B cell (primary cell): ENCODE measurements around the gene NYNRIN. TPM values are rescaled to one million over a fixed set of nuclear protein-coding genes. Genes with fewer than 3 reads are reported as not detected.

Source experiments
- ATAC-seq: fragments of 200-7000 bp; cut with Tn5 transposase; one replicate; pipeline ENCODE4 v1.10.0; 2021; ENCODE audit warnings: low read depth, mild to moderate bottlenecking, moderate number of reproducible peaks, moderate library complexity
- CTCF ChIA-PET: fragments of 350-600 bp; sonication (Branson Sonifier 250); formaldehyde crosslinking; loops from one replicate; lab custom pipeline; 2021; ENCODE audit warnings: antibody characterized with exemption, inconsistent platforms; lab: Charles Lee
- POLR2A ChIA-PET: fragments of 350-600 bp; sonication (Branson Sonifier 250); formaldehyde crosslinking; loops from one replicate; lab custom pipeline; 2021; ENCODE audit warnings: antibody characterized with exemption; lab: Charles Lee
- DNase-seq: peaks from one replicate; pipeline ENCODE4 v3.0.0; 2013
- H2AFZ ChIP-seq: 2 replicates; pipeline ENCODE4 v1.6.1; 2012; ENCODE audit warnings: mild to moderate bottlenecking, low read depth, low read length; ENCODE audit not compliant: insufficient read depth, poor library complexity, severe bottlenecking
- H3K27ac ChIP-seq, 2 donors: 1 replicate in 1 of 2; 2 replicates in 1 of 2; pipeline ENCODE4 v1.5.1; 2012 to 2013; ENCODE audit warnings: low read length in 2 of 2, mild to moderate bottlenecking in 2 of 2, moderate library complexity in 1 of 2
- H3K27me3 ChIP-seq, 4 experiments: fragments of 200-600 bp in 1 of 4; sonication (generic) in 1 of 4; replicated peaks in 1 of 4; 1 replicate in 2 of 4; 2 replicates in 2 of 4; pipeline versions ENCODE4 v1.6.1 to v1.7.0; 2013 to 2016; ENCODE audit warnings: low read length in 3 of 4, mild to moderate bottlenecking in 2 of 4, mixed read lengths in 1 of 4, moderate library complexity in 1 of 4; ENCODE audit not compliant: insufficient read depth in 4 of 4, control insufficient read depth in 3 of 4; ENCODE audit errors: control extremely low read depth in 1 of 4
- H3K36me3 ChIP-seq, 2 experiments: replicated peaks in 1 of 2; 1 replicate in 1 of 2; 2 replicates in 1 of 2; pipeline versions ENCODE4 v1.6.1 to v1.7.1; 2013; ENCODE audit warnings: low read length in 1 of 2; ENCODE audit not compliant: insufficient read depth in 2 of 2, control insufficient read depth in 1 of 2; ENCODE audit errors: control extremely low read depth in 1 of 2, extremely low read depth in 1 of 2
- H3K4me1 ChIP-seq, 2 donors: fragments of 200-600 bp in 1 of 2; sonication (generic) in 1 of 2; 1 replicate in 1 of 2; 2 replicates in 1 of 2; pipeline versions ENCODE4 v1.5.1 to v1.6.1; 2013 to 2017; ENCODE audit warnings: low read length in 2 of 2; ENCODE audit not compliant: control insufficient read depth in 2 of 2, insufficient read depth in 2 of 2
- H3K4me2 ChIP-seq: replicated peaks from 2 replicates; pipeline ENCODE3; 2012; ENCODE audit warnings: mild to moderate bottlenecking, low read depth, low read length; ENCODE audit not compliant: poor library complexity, severe bottlenecking
- H3K4me3 ChIP-seq, 5 experiments: fragments of 200-600 bp in 1 of 5; sonication (generic) in 1 of 5; 1 replicate in 3 of 5; 2 replicates in 2 of 5; pipeline versions ENCODE4 v1.5.1 to v1.7.0; 2011 to 2016; ENCODE audit warnings: low read length in 4 of 5, mild to moderate bottlenecking in 4 of 5, low read depth in 2 of 5, control low read depth in 1 of 5, moderate library complexity in 1 of 5; ENCODE audit not compliant: insufficient read depth in 1 of 5; ENCODE audit errors: control extremely low read depth in 1 of 5, extremely low read depth in 1 of 5
- H3K79me2 ChIP-seq: fragments of 200-600 bp; sonication (generic); one replicate; pipeline ENCODE4 v1.6.0; 2016; ENCODE audit warnings: low read length; ENCODE audit not compliant: control insufficient read depth, insufficient read depth
- H3K9ac ChIP-seq: fragments of 200-600 bp; sonication (generic); 2 replicates; pipeline ENCODE4 v1.6.1; 2017; ENCODE audit warnings: mild to moderate bottlenecking, low read length, moderate library complexity
- H3K9me3 ChIP-seq, 3 donors: one replicate each; pipeline versions ENCODE4 v1.6.1 to v1.7.1; 2013; ENCODE audit warnings: low read length in 2 of 3; ENCODE audit not compliant: control insufficient read depth in 2 of 3, insufficient read depth in 1 of 3; ENCODE audit errors: control extremely low read depth in 1 of 3
- H4K20me1 ChIP-seq: 2 replicates; pipeline ENCODE4 v1.6.0; 2012; ENCODE audit warnings: mild to moderate bottlenecking, low read length; ENCODE audit not compliant: insufficient read depth, control insufficient read depth, poor library complexity, severe bottlenecking
- H3K27ac Mint-ChIP-seq: one replicate; pipeline ENCODE4 v1.8.0; 2021; ENCODE audit warnings: mixed read lengths
- H3K27me3 Mint-ChIP-seq: one replicate; pipeline ENCODE4 v1.8.0; 2021; ENCODE audit warnings: mixed read lengths
- H3K4me1 Mint-ChIP-seq: one replicate; pipeline ENCODE4 v1.8.0; 2021; ENCODE audit warnings: mixed read lengths
- H3K4me3 Mint-ChIP-seq: one replicate; pipeline ENCODE4 v1.8.0; 2021; ENCODE audit warnings: mixed read lengths
- H3K9me3 Mint-ChIP-seq: one replicate; pipeline ENCODE4 v1.8.0; 2022; ENCODE audit warnings: mixed read lengths; ENCODE audit not compliant: insufficient read depth
- CTCF ChIP-seq: fragments of 200-600 bp; IDR thresholded peaks from one replicate; pipeline ENCODE4 v1.8.0; 2022; ENCODE audit warnings: antibody characterized with exemption, mild to moderate bottlenecking
- EZH2 ChIP-seq: IDR thresholded peaks from 2 replicates; pipeline ENCODE4 v1.6.1; 2012; ENCODE audit warnings: borderline replicate concordance, low read depth, mild to moderate bottlenecking, moderate library complexity, low read length; ENCODE audit not compliant: insufficient read depth, poor library complexity, severe bottlenecking
- WGBS: methylation state at CpG from one replicate; pipeline ENCODE4 v1.1.5; 2013; ENCODE audit warnings: missing lambda C conversion rate; ENCODE audit not compliant: insufficient coverage; 5-methylcytosine and 5-hydroxymethylcytosine counted together
- intact Hi-C: fragments of 100-400 bp; cut with micrococcal nuclease; formaldehyde crosslinking; loops from one replicate; pipeline ENCODE4 v1.10.0; 2022
- polyA plus RNA-seq: library from polyadenylated mRNA; depleted of rRNA; stranded (reverse); fragments of >200 nt; gene quantifications from 2 replicates; pipeline ENCODE4 v1.2.3, GENCODE V29; 2012
- total RNA-seq, 2 donors: library from RNA; stranded (reverse); fragments of 120-200 nt in 1 of 2; gene quantifications; 1 replicate in 1 of 2; 2 replicates in 1 of 2; pipeline versions ENCODE4 v1.2.3 to v1.2.4, GENCODE V29; 2013 to 2022

NYNRIN gene
- total and polyA plus RNA-seq, 2 donors (not counting 1 experiment from before 2014, with no cell fraction given), result 0.04 to 0.34 TPM

DNA sequence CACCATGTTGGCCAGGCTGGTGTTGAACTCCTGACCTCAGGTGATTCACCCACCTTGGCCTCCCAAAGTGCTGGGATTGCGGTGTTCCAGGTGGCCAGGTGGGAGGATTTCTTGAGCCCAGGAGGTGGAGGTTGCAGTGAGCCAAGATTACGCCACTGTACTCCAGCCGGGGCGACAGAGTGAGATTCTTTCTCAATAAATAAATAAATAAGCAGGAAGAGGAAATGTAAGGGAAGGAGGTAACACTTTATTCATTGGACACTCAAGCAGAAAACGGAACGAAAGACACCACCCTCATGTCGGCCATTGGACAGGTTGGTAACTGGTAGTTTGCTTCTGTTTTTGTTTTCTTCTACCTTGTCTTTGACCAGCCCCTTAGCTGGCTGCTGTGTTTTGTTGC is 43.8 kb upstream of the NYNRIN start:
- DNase-seq (no peak), ATAC-seq (no peak)
- Histone ChIP-seq H3K27ac (no peak overlapping the region), H2AFZ (no peak overlapping the region), H4K20me1 (no peaks in the 10 kb centered on the region), H3K27me3 (peaks cover 0 to 34% (median 9%) of the 10 kb centered on the region in 4 experiments), H3K4me3 (no peak overlapping the region), H3K9ac (no peak overlapping the region), H3K4me2 (no peak overlapping the region), H3K9me3 (peaks cover 0 to 1% (median 0%) of the 10 kb centered on the region in 3 donors), H3K79me2 (no peaks in the 10 kb centered on the region), H3K36me3 (no peaks in the 10 kb centered on the region), H3K4me1 (no peaks in the 10 kb centered on the region)
- Mint-ChIP-seq H3K4me1 (no peaks in the 10 kb centered on the region), H3K4me3 (no peak overlapping the region), H3K9me3 (no peaks in the 10 kb centered on the region), H3K27me3 (peaks cover 38% of the 10 kb centered on the region), H3K27ac (no peak overlapping the region)
- TF ChIP-seq CTCF (no peak), EZH2 (no peak)
- ChIA-PET CTCF (no interaction called here), POLR2A (interaction anchor here (0.6 kb wide), 1 partner anchor 243 kb away, joined by 5 read pairs; no protein-coding TSS in a partner anchor)
- 100% methylated on average over 1 of the region's 7 CpGs for WGBS
- intact Hi-C loops, result no loop called here

- H2AFZ ChIP-seq, result no peak overlapping the region
- no peaks in the 10 kb centered on the region for H3K36me3 ChIP-seq
- H3K9ac ChIP-seq, result no peak overlapping the region
- no peak overlapping the region for H3K27ac ChIP-seq
- H3K4me3 ChIP-seq, result no peak overlapping the region
- ChIA-PET POLR2A (interaction anchor here (0.6 kb wide), 1 partner anchor 33 kb away, joined by 4 read pairs; no protein-coding TSS in a partner anchor), CTCF (interaction anchor here (0.6 to 1.4 kb wide), 2 partner anchors 10 to 11 kb away, joined by 3 read pairs; no protein-coding TSS in a partner anchor)
- no peaks in the 10 kb centered on the region for H4K20me1 ChIP-seq
- no peak overlapping the region for H3K4me2 ChIP-seq
- Mint-ChIP-seq H3K4me1 (no peaks in the 10 kb centered on the region), H3K27me3 (peaks cover 36% of the 10 kb centered on the region), H3K27ac (no peak overlapping the region), H3K9me3 (no peaks in the 10 kb centered on the region), H3K4me3 (no peak overlapping the region)
- intact Hi-C loops, result no loop called here
- TF ChIP-seq EZH2 (no peak), CTCF (no peak)
- no peaks in the 10 kb centered on the region for H3K79me2 ChIP-seq
- WGBS, result 100% methylated on average over 3 of the region's 4 CpGs
- DNase-seq, result no peak
- no peaks in the 10 kb centered on the region for H3K4me1 ChIP-seq
- no peak for ATAC-seq
- H3K9me3 ChIP-seq, result peaks cover 0 to 1% (median 0%) of the 10 kb centered on the region in 3 donors
- H3K27me3 ChIP-seq, result peaks cover 0 to 26% (median 8%) of the 10 kb centered on the region in 4 experiments
Measured at GRCh38 chr14:24356208-24356607, 42.6 kb upstream of the NYNRIN start.
